GM21529 (cell line): ENCODE data around the gene PPT2.
"Not testable (repeated sequence)": the region's sequence is repeated elsewhere in the genome, so short reads cannot be mapped to it uniquely, and the experiment has no call there.

Experiments
- ATAC-seq: cut with Tn5 transposase; IDR thresholded peaks from one replicate; pipeline ENCODE4 v1.9.1; 2021; ENCODE audit not compliant: unreplicated experiment

Gene PPT2

GRCh38 chr6:32204268-32204715 is 50.4 kb downstream of the PPT2 start:
- no peak for ATAC-seq

GRCh38 chr6:32208996-32209395 is 55.1 kb downstream of the PPT2 start:
- ATAC-seq = no peak

DNA sequence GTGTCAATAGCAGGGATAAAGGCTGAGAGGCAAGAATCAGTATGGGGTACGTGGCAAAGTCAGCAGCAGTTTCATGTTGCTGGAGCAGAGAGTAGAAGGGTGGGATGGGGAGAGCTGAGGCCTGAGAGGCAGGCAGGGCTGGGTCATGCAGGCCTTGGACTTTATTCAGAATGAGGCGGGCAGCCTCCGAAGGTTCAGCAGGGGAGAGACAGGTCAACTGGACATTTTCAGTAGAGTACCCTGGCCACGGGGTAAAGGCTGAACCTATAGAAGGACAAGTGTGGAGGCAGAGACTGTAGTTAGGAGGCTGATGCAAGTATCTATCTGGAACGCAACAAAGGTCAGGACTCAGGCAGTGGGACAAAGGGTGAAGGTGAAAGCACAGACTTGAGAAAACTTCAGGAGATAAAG is 56.3 kb downstream of the PPT2 start:
- no peak for ATAC-seq

DNA sequence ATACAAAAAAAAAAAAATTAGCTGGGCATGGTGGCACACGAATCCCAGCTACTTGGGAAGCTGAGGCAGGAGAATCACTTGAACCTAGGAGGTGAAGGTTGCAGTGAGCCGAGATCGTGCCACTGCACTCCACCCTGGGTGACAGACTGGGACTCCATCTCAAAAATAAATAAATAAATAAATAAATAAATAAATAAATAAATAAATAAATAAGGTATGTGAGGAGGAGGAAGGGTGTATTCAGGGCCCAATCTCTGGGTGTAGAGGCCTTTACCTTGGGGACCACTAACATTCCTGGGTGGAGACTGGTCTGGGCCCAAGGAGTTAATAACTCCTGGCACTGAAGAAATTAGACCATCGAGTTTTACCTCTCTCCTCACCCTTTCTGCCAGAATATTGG is 57.5 kb downstream of the PPT2 start:
- not testable (repeated sequence) for ATAC-seq

DNA sequence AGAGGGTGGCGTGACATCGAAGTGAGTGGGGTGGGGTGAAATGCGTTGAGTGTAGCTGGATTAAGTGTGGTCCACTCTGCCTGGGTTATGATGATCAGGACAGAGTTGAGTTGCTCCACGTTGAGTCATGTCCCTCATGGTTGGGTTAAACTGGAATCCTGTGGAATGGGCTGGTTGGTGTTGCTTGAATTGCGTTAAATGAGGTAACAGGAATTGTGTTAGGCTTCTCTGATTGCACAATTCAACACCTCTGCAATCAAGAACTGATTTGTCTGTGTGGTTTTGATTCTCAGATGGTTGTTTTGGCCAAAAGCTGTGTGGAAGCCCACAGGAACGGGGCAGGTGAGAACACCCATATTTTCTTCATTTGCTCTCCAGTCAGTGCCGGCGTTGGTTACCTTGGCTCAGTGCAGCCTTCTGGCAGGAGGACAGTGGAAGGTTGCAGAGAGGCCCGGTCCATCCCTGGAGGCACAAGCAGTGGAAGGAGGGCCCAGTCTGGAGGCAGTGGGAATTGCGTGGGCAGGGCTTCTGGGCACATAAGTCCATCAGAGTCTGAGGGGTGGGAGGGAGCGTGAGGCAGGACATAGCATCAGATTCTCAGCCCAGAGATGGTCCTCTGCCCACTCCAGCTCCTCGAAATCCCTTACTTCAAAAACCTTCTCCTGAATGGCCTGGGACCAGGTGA is 58.3 kb downstream of the PPT2 start:
- ATAC-seq = no peak
